Measurements from ENCODE around the gene SOX18. TPM values are rescaled to one million over a fixed set of nuclear protein-coding genes. Genes with fewer than 3 reads are reported as not detected.

Gene SOX18
- polyA plus RNA-seq, 6 donors from 2014 or later = not detected

DNA sequence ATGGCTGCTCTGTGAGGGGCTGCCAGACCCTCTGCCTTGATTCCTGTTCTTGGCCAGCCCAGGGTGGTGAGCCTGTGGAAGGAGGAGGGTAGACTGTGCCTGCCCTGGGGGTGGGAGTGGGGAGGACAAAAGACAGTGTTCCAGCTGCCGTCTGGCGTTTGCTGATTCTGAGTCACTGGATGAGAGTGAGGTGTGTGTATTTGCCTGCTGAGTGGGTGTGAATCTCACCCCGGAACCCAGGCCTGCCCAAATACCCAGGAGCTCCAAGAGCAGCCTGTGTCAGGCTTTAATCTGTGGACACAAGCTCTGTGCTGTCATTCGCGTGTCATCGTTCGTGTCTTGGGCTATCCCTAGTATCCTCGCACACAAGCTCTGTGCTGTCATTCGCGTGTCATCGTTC, 37.4 kb upstream of the SOX18 start:
- no peak for DNase-seq
- H3K36me3 Mint-ChIP-seq = no peaks in the 10 kb centered on the region
- H3K27ac Mint-ChIP-seq = peak overlapping the region in 1 of 6 donors; percentile 20
- H3K9me3 Mint-ChIP-seq = peaks cover 0 to 7% (median 0%) of the 10 kb centered on the region in 7 donors
- no peak overlapping the region for H3K4me3 Mint-ChIP-seq
- no peak for ATAC-seq (ENCODE audit: low read depth in 2 of 2)
- peaks cover 6 to 13% (median 7%) of the 10 kb centered on the region in 3 donors for H3K27me3 Mint-ChIP-seq
- peaks cover 19 to 30% (median 29%) of the 10 kb centered on the region in 3 donors for H3K4me1 Mint-ChIP-seq

DNA sequence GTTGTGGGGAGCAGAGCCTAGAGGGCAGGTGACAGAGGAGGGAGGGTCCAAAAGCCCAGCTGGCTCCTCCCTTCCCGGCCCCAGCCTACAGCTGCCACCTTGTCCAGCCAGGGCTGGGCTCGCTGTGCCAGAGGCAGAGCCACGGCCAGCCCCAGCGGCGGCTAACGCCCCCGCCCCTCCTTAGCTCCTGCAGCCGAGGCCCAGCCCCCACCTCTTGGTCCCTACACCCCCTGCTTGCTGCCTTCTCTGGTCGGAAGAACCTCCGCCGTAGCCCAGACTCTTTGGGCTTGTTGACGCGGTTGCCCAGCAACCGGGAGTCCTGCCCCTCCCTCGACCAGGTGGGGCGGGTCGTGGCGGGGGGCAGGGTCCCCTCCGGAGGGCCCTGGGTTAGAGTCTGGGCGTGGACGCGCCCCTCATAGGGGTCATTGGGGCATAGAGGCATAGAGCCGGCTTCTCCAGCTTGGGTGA, 35.3 kb upstream of the SOX18 start:
- peak overlapping the region in 7 of 8 donors; percentile 80 to 94 (median 92) for H3K4me3 Mint-ChIP-seq
- H3K4me1 Mint-ChIP-seq = peaks cover 36 to 47% (median 36%) of the 10 kb centered on the region in 3 donors
- H3K9me3 Mint-ChIP-seq = peaks cover 0 to 7% (median 0%) of the 10 kb centered on the region in 7 donors
- DNase-seq (no peak), ATAC-seq (ENCODE audit: low read depth in 2 of 2) (no peak)
- no peaks in the 10 kb centered on the region for H3K36me3 Mint-ChIP-seq
- peak overlapping the region in 5 of 6 donors; percentile 15 to 89 (median 59) for H3K27ac Mint-ChIP-seq
- H3K27me3 Mint-ChIP-seq = peaks cover 6 to 13% (median 7%) of the 10 kb centered on the region in 3 donors

DNA sequence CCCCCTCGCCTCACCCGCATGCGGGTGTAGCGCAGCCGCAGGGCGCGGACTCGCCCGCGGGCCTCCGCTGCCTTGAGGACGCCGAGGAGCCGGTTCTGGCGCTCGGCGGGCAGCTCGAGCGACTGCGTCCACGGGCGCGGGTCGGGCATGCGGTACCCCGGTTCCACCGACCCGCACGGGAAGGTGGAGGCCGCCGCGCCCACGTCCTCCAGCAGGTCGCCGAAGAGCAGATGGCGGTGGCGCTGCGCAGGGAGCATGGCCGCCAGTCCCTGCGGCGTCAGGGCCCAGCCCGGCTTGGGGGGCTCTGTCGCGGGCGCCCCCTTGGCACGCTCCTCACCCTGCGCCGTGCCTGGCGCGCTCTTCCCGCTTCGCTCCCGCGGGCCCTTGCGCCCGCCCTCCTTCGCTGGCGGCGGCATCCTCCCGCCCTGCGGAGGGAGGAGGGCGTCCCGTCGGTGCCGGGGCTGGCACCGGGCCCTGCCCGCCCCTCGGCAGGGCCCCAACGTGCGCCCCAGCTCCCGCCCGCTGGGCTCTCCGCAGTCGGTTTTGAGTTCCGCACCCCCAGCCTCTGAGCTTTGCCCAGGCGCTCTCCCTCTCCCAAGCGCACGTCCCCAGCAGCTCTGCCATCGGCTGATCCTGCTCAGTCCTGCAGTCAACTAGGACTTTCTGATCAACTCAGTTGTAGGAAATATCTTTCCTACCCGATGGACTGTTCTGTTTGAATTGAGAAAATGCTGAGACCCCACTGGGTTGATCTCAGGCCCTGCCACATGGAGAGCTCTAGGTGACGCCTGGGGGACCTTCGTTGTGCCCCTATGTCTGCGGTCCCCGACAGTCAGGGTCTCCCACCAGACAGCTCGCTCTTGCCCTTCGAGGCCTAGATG, 34.6 kb upstream of the SOX18 start, which contains the start of gene LKAAEAR1:
Gene LKAAEAR1, minus strand, starts transcription at position 595 of the 881 bp plus-strand sequence. Its CDS starts 179 bp downstream, at position 416.
- DNase-seq (no peak), ATAC-seq (ENCODE audit: low read depth in 2 of 2) (no peak)
- Mint-ChIP-seq H3K27ac (peak within 1 kb of the TSS in 5 of 6 donors; percentile 59 to 93 (median 72)), H3K4me3 (peak within 1 kb of the TSS; percentile 80 to 94 (median 92)), H3K36me3 (no peaks in the 10 kb centered on the region), H3K27me3 (peaks cover 6 to 13% (median 7%) of the 10 kb centered on the region in 3 donors), H3K4me1 (peaks cover 36 to 47% (median 37%) of the 10 kb centered on the region in 3 donors), H3K9me3 (peaks cover 0 to 7% (median 0%) of the 10 kb centered on the region in 7 donors)

DNA sequence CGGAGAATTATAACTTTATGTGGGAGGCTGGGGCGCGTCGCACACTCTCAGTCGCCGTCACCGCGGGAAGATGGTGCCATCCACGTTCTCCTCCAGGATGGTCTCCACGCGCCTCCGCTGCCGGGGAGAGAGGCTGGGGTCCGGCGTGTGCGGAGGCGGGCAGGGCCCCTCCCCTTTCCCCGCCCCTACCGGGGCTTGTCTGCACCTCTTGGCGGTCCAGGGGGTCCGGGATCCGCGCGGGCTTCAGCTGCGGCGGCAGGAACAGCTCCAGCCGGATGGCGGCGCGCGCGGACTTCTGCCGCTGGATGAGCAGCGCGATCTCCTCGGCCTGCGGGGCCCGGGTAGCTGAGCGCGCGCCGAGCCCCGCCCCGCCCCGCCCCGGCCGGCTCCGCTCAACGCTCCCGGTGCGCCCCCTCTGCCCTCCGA, 34.0 kb upstream of the SOX18 start:
- Mint-ChIP-seq H3K27ac (peak overlapping the region in 2 of 6 donors; percentile 89 to 93), H3K4me3 (peak overlapping the region; percentile 76 to 90 (median 82)), H3K9me3 (peaks cover 0 to 7% (median 0%) of the 10 kb centered on the region in 7 donors), H3K4me1 (peaks cover 36 to 47% (median 44%) of the 10 kb centered on the region in 3 donors), H3K36me3 (no peaks in the 10 kb centered on the region), H3K27me3 (peaks cover under 1 to 13% (median 6%) of the 10 kb centered on the region in 3 donors)
- DNase-seq (peak; percentile 66), ATAC-seq (ENCODE audit: low read depth in 2 of 2) (peak; percentile 18 to 21)

DNA sequence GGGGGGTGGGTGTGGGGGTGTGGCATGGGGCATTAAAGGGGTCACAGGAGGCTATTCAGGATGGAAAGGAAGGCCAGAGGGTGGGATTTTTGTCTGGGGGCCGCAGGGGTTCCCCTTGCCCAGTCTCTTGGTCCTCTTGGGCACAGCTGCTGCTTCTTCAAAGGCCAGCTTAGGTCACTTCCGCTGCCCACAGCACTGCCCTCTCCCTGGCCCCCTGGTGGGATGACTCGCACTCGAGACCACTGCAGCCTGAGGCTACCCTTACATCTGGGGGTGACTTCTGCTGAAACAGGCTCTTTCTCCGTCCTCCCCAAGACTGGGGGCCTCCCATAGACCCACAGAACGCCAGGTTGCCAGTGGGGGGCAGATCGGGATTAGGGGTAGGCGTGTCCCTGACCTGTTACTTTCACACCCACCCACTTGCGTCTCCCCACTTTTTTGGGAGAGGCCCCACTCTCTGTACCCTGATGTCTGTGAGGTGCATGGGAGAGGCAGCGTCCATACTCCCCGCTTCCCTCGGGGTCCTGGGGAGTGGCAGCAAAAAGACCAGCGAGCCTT, 33.5 kb upstream of the SOX18 start:
- Mint-ChIP-seq H3K4me3 (peak overlapping the region; percentile 76 to 90 (median 82)), H3K27me3 (peaks cover 0 to 13% (median 6%) of the 10 kb centered on the region in 3 donors), H3K27ac (peak overlapping the region in 2 of 6 donors; percentile 89 to 93), H3K36me3 (no peaks in the 10 kb centered on the region), H3K9me3 (peaks cover 0 to 5% (median 0%) of the 10 kb centered on the region in 7 donors), H3K4me1 (peaks cover 36 to 47% (median 47%) of the 10 kb centered on the region in 3 donors)
- ATAC-seq (ENCODE audit: low read depth in 2 of 2) = no peak
- no peak for DNase-seq

DNA sequence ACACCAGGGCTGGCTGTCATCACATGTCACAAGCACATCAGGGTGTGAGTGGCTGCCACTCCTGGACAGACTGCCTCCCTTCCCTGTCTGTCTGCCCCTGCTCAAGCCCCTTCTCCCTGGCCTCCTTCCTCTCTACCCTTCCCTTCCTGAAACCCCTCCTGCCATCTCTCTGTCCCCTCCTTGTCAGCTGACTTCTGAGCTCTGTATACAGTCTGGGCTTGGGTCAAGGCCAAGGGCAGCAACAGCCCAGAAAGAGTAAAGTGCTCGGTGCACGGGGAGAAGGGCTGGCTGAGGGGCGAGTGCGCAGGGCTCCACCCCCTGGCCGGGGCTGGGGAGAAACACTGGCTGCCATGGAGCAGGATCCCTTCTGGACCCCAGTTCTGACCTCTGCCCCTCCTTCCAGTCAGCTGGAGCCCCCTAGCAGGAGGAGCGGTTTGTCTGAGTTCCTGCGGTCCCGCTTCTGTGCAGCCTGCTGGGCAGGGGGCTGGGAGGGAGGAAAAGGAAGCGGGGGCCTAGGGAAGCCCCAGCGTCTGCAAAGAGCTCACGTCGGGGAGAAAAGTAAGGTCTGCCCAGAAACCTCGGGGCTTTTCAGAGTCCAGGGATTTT, 32.8 kb upstream of the SOX18 start:
- Mint-ChIP-seq H3K4me1 (peaks cover 40 to 51% (median 49%) of the 10 kb centered on the region in 3 donors), H3K36me3 (no peaks in the 10 kb centered on the region), H3K27ac (peak overlapping the region in 4 of 6 donors; percentile 69 to 96 (median 88)), H3K9me3 (peaks cover 0 to 2% (median 0%) of the 10 kb centered on the region in 7 donors), H3K4me3 (peak overlapping the region; percentile 49 to 90 (median 82)), H3K27me3 (peaks cover 0 to 13% (median 6%) of the 10 kb centered on the region in 3 donors)
- ATAC-seq (ENCODE audit: low read depth in 2 of 2) (no peak), DNase-seq (no peak)

DNA sequence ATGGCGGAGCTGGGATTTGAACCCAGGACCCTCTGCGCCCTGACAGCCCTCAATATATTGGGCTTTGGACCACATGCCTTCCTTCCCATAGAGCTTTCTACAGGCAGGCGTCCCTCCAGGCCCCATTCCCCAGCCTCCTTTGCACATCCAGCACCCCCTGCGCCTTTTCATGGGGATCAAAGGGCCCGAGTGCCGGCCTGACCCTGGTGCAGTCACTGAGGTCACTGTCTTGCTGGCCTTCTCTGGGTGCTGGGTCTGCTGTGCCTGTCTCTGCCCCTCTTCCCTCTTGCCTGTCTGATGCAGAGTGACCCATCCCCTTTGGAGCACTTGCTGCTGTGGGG, 32.2 kb upstream of the SOX18 start:
- peaks cover 0 to 13% (median 6%) of the 10 kb centered on the region in 3 donors for H3K27me3 Mint-ChIP-seq
- H3K27ac Mint-ChIP-seq = peak overlapping the region; percentile 9 to 96 (median 56)

DNA sequence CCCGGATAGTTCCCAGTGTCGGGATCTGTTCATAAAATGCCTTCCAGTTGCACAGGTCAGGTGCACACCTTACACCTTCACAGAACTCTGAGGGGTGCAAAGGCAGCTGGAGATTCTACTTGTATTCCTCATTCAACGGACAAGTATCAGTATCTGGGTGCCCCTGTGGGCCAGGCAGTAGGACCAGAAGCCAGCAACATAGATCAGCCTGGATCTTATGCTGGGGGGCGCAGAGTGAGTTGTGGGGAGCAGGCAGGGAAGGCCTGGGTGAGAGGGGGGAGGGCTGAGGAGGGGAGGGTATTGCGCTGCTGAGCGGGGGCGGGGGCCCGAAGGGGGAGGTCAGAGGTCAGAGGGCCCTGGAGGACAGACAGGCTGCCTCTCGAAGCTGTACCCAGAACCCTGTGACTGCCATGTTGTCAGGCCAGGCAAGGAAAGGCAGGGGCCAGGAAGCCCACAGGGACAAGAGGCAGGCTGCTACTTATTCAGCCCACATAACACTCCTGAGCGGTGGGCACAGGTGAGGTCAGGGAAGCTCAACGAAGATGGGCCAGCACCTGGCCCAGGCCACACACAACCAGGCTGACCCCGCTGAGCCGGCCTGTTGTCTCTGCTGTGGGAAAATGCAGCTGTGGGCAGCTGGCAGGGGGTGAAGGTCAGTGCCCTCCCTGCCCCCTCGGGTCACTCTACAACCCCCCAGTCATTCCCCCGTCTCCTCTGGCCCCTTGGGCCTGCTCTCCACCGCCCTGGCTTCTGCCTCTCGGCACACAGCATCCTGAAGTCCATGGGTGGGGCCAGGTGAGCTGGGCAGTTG, 31.6 kb upstream of the SOX18 start:
- H3K4me1 Mint-ChIP-seq = peaks cover 41 to 58% (median 55%) of the 10 kb centered on the region in 3 donors
- no peaks in the 10 kb centered on the region for H3K36me3 Mint-ChIP-seq
- peak overlapping the region; percentile 77 to 92 (median 84) for H3K4me3 Mint-ChIP-seq
- peak overlapping the region; percentile 71 to 97 (median 94) for H3K27ac Mint-ChIP-seq
- no peaks in the 10 kb centered on the region for H3K9me3 Mint-ChIP-seq
- H3K27me3 Mint-ChIP-seq = peaks cover 0 to 13% (median 6%) of the 10 kb centered on the region in 3 donors
- no peak for ATAC-seq (ENCODE audit: low read depth in 2 of 2)
- no peak for DNase-seq

More for the DNA sequence above, 32.2 kb upstream of the SOX18 start:
- DNase-seq (no peak), ATAC-seq (ENCODE audit: low read depth in 2 of 2) (no peak)
- Mint-ChIP-seq H3K36me3 (no peaks in the 10 kb centered on the region), H3K4me1 (peaks cover 40 to 55% (median 54%) of the 10 kb centered on the region in 3 donors), H3K4me3 (peak overlapping the region; percentile 10 to 89 (median 62)), H3K9me3 (peaks cover 0 to under 1% (median 0%) of the 10 kb centered on the region in 7 donors)

DNA sequence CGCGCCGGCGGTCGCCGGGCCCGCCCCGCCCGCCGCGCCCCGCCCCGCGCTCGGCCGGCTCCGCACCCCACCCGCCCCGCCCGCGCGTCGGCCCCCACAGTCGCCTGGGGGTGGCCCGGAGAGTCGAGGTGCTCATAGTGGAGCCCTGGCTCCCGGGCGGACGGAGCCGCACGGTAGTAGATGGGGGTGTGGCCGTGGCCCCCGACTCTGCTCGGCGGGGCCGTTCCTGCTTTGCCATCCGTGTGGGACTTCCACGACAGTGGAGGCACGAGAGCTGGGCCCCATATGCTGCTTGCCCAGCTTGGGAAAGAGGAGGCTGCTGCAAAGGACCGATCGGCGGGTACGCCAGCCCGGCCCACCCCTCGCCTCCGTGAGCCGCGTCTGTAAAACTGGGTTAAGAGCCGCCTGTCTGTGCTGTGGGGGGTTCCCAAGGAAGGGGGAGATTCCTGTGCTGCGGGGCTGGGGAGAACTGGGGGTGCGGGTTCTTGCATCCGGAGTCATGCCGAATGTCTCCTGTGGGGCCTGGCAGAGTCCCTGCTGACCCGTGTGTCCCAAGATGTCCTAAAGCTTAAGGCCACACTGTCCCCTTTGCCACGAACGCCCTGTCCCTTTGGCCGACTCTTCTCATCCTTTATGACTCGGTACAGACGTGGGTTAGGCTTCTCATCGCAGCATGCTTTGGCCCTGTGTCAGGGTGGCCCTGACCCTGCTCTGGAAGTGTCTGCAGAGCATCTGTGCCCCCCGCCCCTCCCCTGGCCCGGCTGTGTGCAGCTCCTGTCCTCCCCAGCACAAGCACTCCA, 30.8 kb upstream of the SOX18 start, which contains the start of gene OPRL1:
Gene OPRL1, plus strand, starts transcription at position 70 of the 800 bp plus-strand sequence. CDS start 12,639 bp downstream, outside the sequence.
- peak; percentile 67 for DNase-seq
- Mint-ChIP-seq H3K27me3 (peaks cover 0 to 12% (median 6%) of the 10 kb centered on the region in 3 donors), H3K9me3 (no peaks in the 10 kb centered on the region), H3K27ac (peak within 1 kb of the TSS; percentile 71 to 97 (median 96)), H3K4me3 (peak within 1 kb of the TSS; percentile 80 to 96 (median 92)), H3K4me1 (peaks cover 48 to 64% (median 59%) of the 10 kb centered on the region in 3 donors), H3K36me3 (no peaks in the 10 kb centered on the region)
- ATAC-seq (ENCODE audit: low read depth in 2 of 2) = peak; percentile 28 to 37

DNA sequence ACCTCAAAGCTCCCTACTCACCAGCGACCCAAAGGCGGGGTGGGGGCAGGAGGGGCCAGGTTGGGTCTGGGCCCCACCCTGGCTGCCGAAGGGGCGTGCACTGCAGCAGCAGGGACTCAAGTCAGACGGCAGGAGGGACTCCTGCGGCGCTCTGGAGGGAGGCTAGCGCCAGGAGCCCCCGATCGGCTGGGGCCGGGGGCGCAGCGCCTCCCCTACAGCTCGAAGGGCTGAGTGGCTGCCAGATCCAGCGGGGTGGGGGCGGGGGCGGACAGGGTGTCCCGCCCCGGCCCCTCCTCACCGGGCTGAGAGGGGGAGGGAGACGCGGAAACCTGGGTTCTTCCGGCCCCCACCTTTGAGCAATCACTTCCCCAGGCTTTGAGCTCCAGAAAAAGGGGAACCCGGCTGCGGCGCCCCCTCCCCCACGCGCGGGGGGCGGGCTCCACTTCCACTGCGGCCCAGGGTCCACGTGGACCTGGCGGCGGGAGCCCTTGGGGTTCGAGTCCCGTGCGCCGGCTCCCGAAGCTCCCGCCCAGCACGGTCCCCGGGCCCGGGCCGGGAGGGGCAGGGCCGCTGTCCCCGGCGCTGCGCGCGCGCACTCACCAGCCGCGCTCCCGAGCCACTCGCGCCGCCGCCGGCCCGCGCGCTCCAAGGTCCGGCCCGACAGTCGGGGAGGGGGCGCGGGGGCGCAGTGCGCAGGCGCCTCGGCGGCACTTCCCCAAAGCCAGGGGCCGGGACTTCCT, 30.0 kb upstream of the SOX18 start, which contains the start of gene RGS19:
Gene RGS19, minus strand, starts transcription at position 246 of the 740 bp plus-strand sequence. CDS start 2,632 bp downstream, outside the sequence.
- DNase-seq (peak; percentile 95), ATAC-seq (ENCODE audit: low read depth in 2 of 2) (peak; percentile 45 to 60)
- peak within 1 kb of the TSS; percentile 71 to 97 (median 96) for H3K27ac Mint-ChIP-seq
- peaks cover 0 to 4% (median 4%) of the 10 kb centered on the region in 3 donors for H3K27me3 Mint-ChIP-seq
- H3K4me1 Mint-ChIP-seq = peaks cover 51 to 61% (median 59%) of the 10 kb centered on the region in 3 donors
- H3K9me3 Mint-ChIP-seq = no peaks in the 10 kb centered on the region
- no peaks in the 10 kb centered on the region for H3K36me3 Mint-ChIP-seq
- peak within 1 kb of the TSS; percentile 80 to 96 (median 92) for H3K4me3 Mint-ChIP-seq

DNA sequence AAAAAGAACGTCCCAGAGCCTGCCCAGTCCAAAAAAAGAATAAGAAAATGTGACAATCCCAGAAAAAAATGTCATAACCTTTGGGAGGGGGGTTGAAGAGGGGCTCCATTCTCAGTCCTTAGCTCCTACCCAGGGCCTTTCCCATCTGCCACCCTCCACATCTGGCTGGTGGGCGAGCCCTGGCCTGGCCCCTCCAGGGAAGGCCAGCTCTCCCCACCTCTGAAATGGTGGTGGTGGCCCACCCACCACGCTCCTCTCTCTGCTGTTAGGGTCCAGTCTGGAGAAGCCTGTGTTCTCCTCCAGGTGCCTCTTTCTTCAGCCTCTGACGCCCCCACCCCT, 29.5 kb upstream of the SOX18 start:
- Mint-ChIP-seq H3K4me1 (peaks cover 47 to 60% (median 57%) of the 10 kb centered on the region in 3 donors), H3K27ac (peak overlapping the region in 4 of 6 donors; percentile 84 to 96 (median 93)), H3K9me3 (no peaks in the 10 kb centered on the region), H3K4me3 (peak overlapping the region; percentile 80 to 96 (median 92)), H3K27me3 (no peaks in the 10 kb centered on the region), H3K36me3 (no peaks in the 10 kb centered on the region)
- ATAC-seq (ENCODE audit: low read depth in 2 of 2) = no peak
- DNase-seq = no peak
